Colon (tissue), 2 donors: ENCODE results near the gene INHBC.

Source experiments
- FAIRE-seq: peaks from 2 replicates; lab custom pipeline; 2012; peaks lifted over from hg19 to GRCh38; lab: Jason Lieb, UNC
- donor health status: control.
- donor health status: control.

Gene INHBC

GRCh38 chr12:57469296-57470164 lies 34.9 kb downstream of the INHBC start:
- no peak for FAIRE-seq

- no peak for FAIRE-seq
These were observed 35.8 kb downstream of the INHBC start for GRCh38 chr12:57470286-57470969.

- FAIRE-seq = no peak
These were observed 36.5 kb downstream of the INHBC start for GRCh38 chr12:57470970-57471656.

- no peak for FAIRE-seq
These were observed 37.1 kb downstream of the INHBC start for GRCh38 chr12:57471661-57472060.

- no peak for FAIRE-seq
These were observed 37.8 kb downstream of the INHBC start for GRCh38 chr12:57472391-57472790.

- no peak for FAIRE-seq
These were observed 38.8 kb downstream of the INHBC start for GRCh38 chr12:57473392-57473791.

- FAIRE-seq = no peak
These were observed 39.3 kb downstream of the INHBC start for GRCh38 chr12:57473886-57474285.

- no peak for FAIRE-seq
These were observed 39.8 kb downstream of the INHBC start for GRCh38 chr12:57474430-57474829.

- FAIRE-seq = no peak
These were observed 40.3 kb downstream of the INHBC start for GRCh38 chr12:57474862-57475261.

GRCh38 chr12:57475271-57476161 lies 40.9 kb downstream of the INHBC start:
- FAIRE-seq = no peak

GRCh38 chr12:57476162-57476992 lies 41.8 kb downstream of the INHBC start:
- FAIRE-seq = no peak

- FAIRE-seq = no peak
These were observed 42.6 kb downstream of the INHBC start for GRCh38 chr12:57476993-57477709.

GRCh38 chr12:57477710-57478681 lies 43.4 kb downstream of the INHBC start:
- no peak for FAIRE-seq

GRCh38 chr12:57479043-57479375 lies 44.4 kb downstream of the INHBC start:
- FAIRE-seq = no peak

- no peak for FAIRE-seq
These were observed 45.0 kb downstream of the INHBC start, which contains the start of gene ARHGAP9 for GRCh38 chr12:57479376-57480115. TSS of gene ARHGAP9 (minus strand) at chr12:57479866. CDS start at chr12:57479406, 460 bp downstream.

- no peak for FAIRE-seq
These were observed 47.1 kb downstream of the INHBC start for GRCh38 chr12:57481671-57482070.

- FAIRE-seq = no peak
These were observed 48.9 kb downstream of the INHBC start for GRCh38 chr12:57483466-57483865.

GRCh38 chr12:57485695-57486094 lies 51.1 kb downstream of the INHBC start:
- no peak for FAIRE-seq
